ENCODE measurements around the gene HOXB5.
A peak's percentile ranks its signal among the peaks of the same experiment; 100 is the strongest.

HOXB5 gene

GRCh38 chr17:48633266-48633677, 39.7 kb upstream of the HOXB5 start:
- no peak for DNase-seq
- peaks cover 98% of the 10 kb centered on the region for H3K27me3 ChIP-seq (ENCODE audit: insufficient read depth, low read depth, severe bottlenecking)
- H3K36me3 ChIP-seq, result no peaks in the 10 kb centered on the region
- no peak overlapping the region for H3K27ac ChIP-seq
- TF ChIP-seq CTCF (IDR thresholded peaks at IDR 0.05; ENCODE audit: low read depth, low read length), result no peak
- no peak overlapping the region for H3K4me3 ChIP-seq (ENCODE audit: low read depth, low read length)
- H3K9me3 ChIP-seq (ENCODE audit: severe bottlenecking), result peaks cover 18% of the 10 kb centered on the region

GRCh38 chr17:48632579-48633265, 39.1 kb upstream of the HOXB5 start:
- no peak overlapping the region for H3K27ac ChIP-seq
- H3K27me3 ChIP-seq (ENCODE audit: insufficient read depth, low read depth, severe bottlenecking), result peaks cover 98% of the 10 kb centered on the region
- peaks cover 18% of the 10 kb centered on the region for H3K9me3 ChIP-seq (ENCODE audit: severe bottlenecking)
- no peaks in the 10 kb centered on the region for H3K36me3 ChIP-seq
- no peak overlapping the region for H3K4me3 ChIP-seq (ENCODE audit: low read depth, low read length)
- TF ChIP-seq CTCF (IDR thresholded peaks at IDR 0.05; ENCODE audit: low read depth, low read length), result no peak
- DNase-seq, result no peak

GRCh38 chr17:48631693-48632578, 38.4 kb upstream of the HOXB5 start:
- TF ChIP-seq CTCF (IDR thresholded peaks at IDR 0.05; ENCODE audit: low read depth, low read length), result no peak
- H3K27ac ChIP-seq, result no peak overlapping the region

GRCh38 chr17:48630925-48631692, 37.5 kb upstream of the HOXB5 start:
- H3K4me3 ChIP-seq (ENCODE audit: low read depth, low read length), result no peak overlapping the region
- peak; percentile 2 for DNase-seq
- H3K27ac ChIP-seq, result no peak overlapping the region
- H3K36me3 ChIP-seq, result no peaks in the 10 kb centered on the region
- H3K27me3 ChIP-seq (ENCODE audit: insufficient read depth, low read depth, severe bottlenecking), result peaks cover 99% of the 10 kb centered on the region
- H3K9me3 ChIP-seq (ENCODE audit: severe bottlenecking), result peaks cover 18% of the 10 kb centered on the region
- no peak for TF ChIP-seq CTCF (IDR thresholded peaks at IDR 0.05; ENCODE audit: low read depth, low read length)

More at GRCh38 chr17:48631693-48632578, 38.4 kb upstream of the HOXB5 start:
- Histone ChIP-seq H3K9me3 (ENCODE audit: severe bottlenecking) (peaks cover 18% of the 10 kb centered on the region), H3K4me3 (ENCODE audit: low read depth, low read length) (no peak overlapping the region), H3K27me3 (ENCODE audit: insufficient read depth, low read depth, severe bottlenecking) (peaks cover 98% of the 10 kb centered on the region), H3K36me3 (no peaks in the 10 kb centered on the region)
- no peak for DNase-seq

- H3K27me3 ChIP-seq (ENCODE audit: insufficient read depth, low read depth, severe bottlenecking), result peaks cover 99% of the 10 kb centered on the region
- H3K4me3 ChIP-seq (ENCODE audit: low read depth, low read length), result no peak overlapping the region
- peaks cover 18% of the 10 kb centered on the region for H3K9me3 ChIP-seq (ENCODE audit: severe bottlenecking)
- H3K36me3 ChIP-seq, result no peaks in the 10 kb centered on the region
- no peak overlapping the region for H3K27ac ChIP-seq
- no peak for DNase-seq
- TF ChIP-seq CTCF (IDR thresholded peaks at IDR 0.05; ENCODE audit: low read depth, low read length), result no peak
These were observed 36.7 kb upstream of the HOXB5 start for GRCh38 chr17:48630009-48630924.

All from WERI-Rb-1 (cell line).